Smooth muscle cell (in vitro differentiated cells): ENCODE data around the gene CHD8. TPM values are rescaled to one million over a fixed set of nuclear protein-coding genes. Genes with fewer than 3 reads are reported as not detected.

ENCODE experiments used
- DNase-seq: peaks from one replicate; lab custom pipeline; 2025; ENCODE audit not compliant: unreplicated experiment; lab: John Stamatoyannopoulos, UW
- H2AFZ ChIP-seq: fragments of 200-600 bp; sonication (generic); 2 replicates; pipeline ENCODE4 v1.6.0; 2016; ENCODE audit warnings: antibody characterized with exemption, low read depth, mild to moderate bottlenecking
- H3F3A ChIP-seq: fragments of 200-600 bp; sonication (generic); 2 replicates; pipeline ENCODE4 v1.6.0; 2017; ENCODE audit warnings: antibody characterized with exemption, low read depth
- H3K27ac ChIP-seq: fragments of 200-600 bp; sonication (generic); 2 replicates; pipeline ENCODE4 v1.5.1; 2016; ENCODE audit warnings: low read depth, mild to moderate bottlenecking
- H3K27me3 ChIP-seq: fragments of 200-600 bp; sonication (generic); 2 replicates; pipeline ENCODE4 v1.6.1; 2016; ENCODE audit warnings: low read depth, mild to moderate bottlenecking
- H3K36me3 ChIP-seq: fragments of 200-600 bp; sonication (generic); 2 replicates; pipeline ENCODE4 v1.5.1; 2016; ENCODE audit warnings: low read depth
- H3K4me1 ChIP-seq: fragments of 200-600 bp; sonication (generic); 2 replicates; pipeline ENCODE4 v1.5.1; 2016; ENCODE audit warnings: low read depth
- H3K4me2 ChIP-seq: fragments of 200-600 bp; sonication (generic); 2 replicates; pipeline ENCODE4 v1.6.0; 2016; ENCODE audit warnings: mild to moderate bottlenecking
- H3K4me3 ChIP-seq: fragments of 200-600 bp; sonication (generic); 2 replicates; pipeline ENCODE4 v1.5.1; 2016; ENCODE audit warnings: mild to moderate bottlenecking
- H3K79me2 ChIP-seq: fragments of 200-600 bp; sonication (generic); 2 replicates; pipeline ENCODE4 v1.6.0; 2016; ENCODE audit warnings: low read depth, mild to moderate bottlenecking
- H3K9ac ChIP-seq: fragments of 200-600 bp; sonication (generic); 2 replicates; pipeline ENCODE4 v1.6.0; 2016; ENCODE audit warnings: low read depth
- H3K9me3 ChIP-seq: fragments of 200-600 bp; sonication (generic); replicated peaks from 2 replicates; pipeline ENCODE4 v1.5.1; 2016; ENCODE audit warnings: low read depth
- H4K20me1 ChIP-seq: fragments of 200-600 bp; sonication (generic); 2 replicates; pipeline ENCODE4 v1.6.0; 2016; ENCODE audit warnings: low read depth
- WGBS: methylation state at CpG from one replicate; pipeline ENCODE4 v1.1.7; 2016; ENCODE audit warnings: low lambda C conversion rate; 5-methylcytosine and 5-hydroxymethylcytosine counted together
- polyA plus RNA-seq: library from polyadenylated mRNA; unstranded; fragments of >200 nt; fragmentation: Nextera tagmentation; extraction: Ambion mirVana; gene quantifications from 2 replicates; pipeline ENCODE4 v1.2.1, GENCODE V29; 2016
- total RNA-seq: library from RNA; depleted of rRNA; stranded (reverse); fragments of >200 nt; gene quantifications from 2 replicates; pipeline ENCODE4 v1.2.3, GENCODE V29; 2014
- TF ChIP-seq, protein P1 (sequence below): fragments of 200-600 bp; sonication (generic); IDR thresholded peaks from 2 replicates; pipeline ENCODE4 v1.5.1; 2017; ENCODE audit warnings: borderline replicate concordance, mild to moderate bottlenecking, antibody characterized with exemption; ENCODE audit not compliant: insufficient read depth, poor library complexity, severe bottlenecking

Gene CHD8
- total and polyA plus RNA-seq, 2 experiments from 2014 or later = 25.0 to 52.9 TPM

GRCh38 chr14:21428930-21429329, 27.0 kb downstream of the CHD8 start:
- Histone ChIP-seq H3K79me2 (peaks cover 39% of the 10 kb centered on the region), H3K27ac (no peak overlapping the region), H3F3A (no peaks in the 10 kb centered on the region), H3K4me3 (no peak overlapping the region), H3K9me3 (no peaks in the 10 kb centered on the region), H3K4me2 (no peak overlapping the region), H3K9ac (no peak overlapping the region), H3K27me3 (no peaks in the 10 kb centered on the region), H2AFZ (no peak overlapping the region), H4K20me1 (peaks cover 51% of the 10 kb centered on the region), H3K36me3 (peaks cover 38% of the 10 kb centered on the region), H3K4me1 (no peaks in the 10 kb centered on the region)
- DNase-seq = no peak
- TF ChIP-seq, protein P1, sequence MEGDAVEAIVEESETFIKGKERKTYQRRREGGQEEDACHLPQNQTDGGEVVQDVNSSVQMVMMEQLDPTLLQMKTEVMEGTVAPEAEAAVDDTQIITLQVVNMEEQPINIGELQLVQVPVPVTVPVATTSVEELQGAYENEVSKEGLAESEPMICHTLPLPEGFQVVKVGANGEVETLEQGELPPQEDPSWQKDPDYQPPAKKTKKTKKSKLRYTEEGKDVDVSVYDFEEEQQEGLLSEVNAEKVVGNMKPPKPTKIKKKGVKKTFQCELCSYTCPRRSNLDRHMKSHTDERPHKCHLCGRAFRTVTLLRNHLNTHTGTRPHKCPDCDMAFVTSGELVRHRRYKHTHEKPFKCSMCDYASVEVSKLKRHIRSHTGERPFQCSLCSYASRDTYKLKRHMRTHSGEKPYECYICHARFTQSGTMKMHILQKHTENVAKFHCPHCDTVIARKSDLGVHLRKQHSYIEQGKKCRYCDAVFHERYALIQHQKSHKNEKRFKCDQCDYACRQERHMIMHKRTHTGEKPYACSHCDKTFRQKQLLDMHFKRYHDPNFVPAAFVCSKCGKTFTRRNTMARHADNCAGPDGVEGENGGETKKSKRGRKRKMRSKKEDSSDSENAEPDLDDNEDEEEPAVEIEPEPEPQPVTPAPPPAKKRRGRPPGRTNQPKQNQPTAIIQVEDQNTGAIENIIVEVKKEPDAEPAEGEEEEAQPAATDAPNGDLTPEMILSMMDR = no peak
- WGBS = 97% methylated on average over 4 of the region's 4 CpGs

- TF ChIP-seq, protein P1 = no peak
- H3K4me1 ChIP-seq = no peaks in the 10 kb centered on the region
- peaks cover 41% of the 10 kb centered on the region for H4K20me1 ChIP-seq
- no peak overlapping the region for H3K9ac ChIP-seq
- peaks cover 39% of the 10 kb centered on the region for H3K36me3 ChIP-seq
- H3K27ac ChIP-seq = no peak overlapping the region
- no peaks in the 10 kb centered on the region for H3K27me3 ChIP-seq
- no peak for DNase-seq
- H3F3A ChIP-seq = no peaks in the 10 kb centered on the region
- no peak overlapping the region for H3K4me3 ChIP-seq
- 100% methylated on average over 1 of the region's 1 CpG for WGBS
- no peak overlapping the region for H3K4me2 ChIP-seq
- peaks cover 17% of the 10 kb centered on the region for H3K79me2 ChIP-seq
- H3K9me3 ChIP-seq = no peaks in the 10 kb centered on the region
- H2AFZ ChIP-seq = no peak overlapping the region
Measured at GRCh38 chr14:21426692-21427091, 29.2 kb downstream of the CHD8 start.

DNA sequence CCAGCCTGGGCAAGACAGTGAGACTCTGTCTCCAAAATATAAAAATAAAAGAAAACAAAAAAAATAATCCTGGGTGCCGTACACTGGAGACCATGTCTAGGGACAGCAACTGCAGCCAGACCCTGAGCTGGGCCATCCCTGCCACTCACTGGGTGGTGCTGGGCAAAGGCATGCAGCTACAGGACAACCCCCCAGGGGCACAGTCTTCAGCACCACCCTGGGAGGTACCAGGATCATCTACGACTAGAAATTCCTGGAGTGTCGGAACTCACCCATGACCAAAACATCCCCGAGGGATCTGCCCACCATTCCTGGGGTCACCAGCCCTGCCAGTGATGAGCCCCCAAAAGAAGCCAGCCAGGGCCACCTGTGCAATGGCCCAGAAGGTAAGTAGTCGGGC, 36.4 kb downstream of the CHD8 start:
- TF ChIP-seq, protein P1 = no peak
- Histone ChIP-seq H3F3A (no peaks in the 10 kb centered on the region), H4K20me1 (peaks cover 18% of the 10 kb centered on the region), H3K36me3 (peaks cover 24% of the 10 kb centered on the region), H3K4me3 (no peak overlapping the region), H3K27me3 (no peaks in the 10 kb centered on the region), H3K4me1 (no peaks in the 10 kb centered on the region), H3K79me2 (peaks cover 4% of the 10 kb centered on the region), H3K4me2 (no peak overlapping the region), H3K9ac (no peak overlapping the region), H2AFZ (no peak overlapping the region), H3K27ac (no peak overlapping the region), H3K9me3 (no peaks in the 10 kb centered on the region)
- WGBS = 87% methylated on average over 5 of the region's 5 CpGs
- DNase-seq = no peak

DNA sequence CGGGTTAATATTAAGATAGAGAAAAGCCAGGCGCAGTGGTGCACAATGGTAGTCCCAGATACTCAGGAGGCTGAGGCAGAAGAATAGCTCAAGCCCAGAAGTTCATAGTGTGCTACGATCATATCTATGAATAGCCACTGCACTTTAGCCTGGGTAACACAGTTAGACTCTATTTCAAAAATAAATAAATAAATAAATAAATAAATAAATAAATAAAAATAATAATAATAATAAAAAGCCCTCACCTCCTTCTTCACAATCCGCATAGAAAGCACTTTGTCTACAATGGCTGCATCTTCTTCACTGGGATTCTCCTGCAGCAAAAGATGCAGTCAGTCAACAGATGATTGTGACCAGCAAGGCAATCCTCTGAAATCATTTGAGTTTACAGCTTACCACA, 40.6 kb downstream of the CHD8 start:
- peaks cover 48% of the 10 kb centered on the region for H3K36me3 ChIP-seq
- H3K9ac ChIP-seq = no peak overlapping the region

More for the DNA sequence above, 40.6 kb downstream of the CHD8 start:
- Histone ChIP-seq H4K20me1 (peaks cover 9% of the 10 kb centered on the region), H3K27me3 (no peaks in the 10 kb centered on the region), H3K4me3 (no peak overlapping the region), H3K4me2 (no peak overlapping the region), H3K79me2 (peaks cover 4% of the 10 kb centered on the region), H3K9me3 (no peaks in the 10 kb centered on the region), H3F3A (no peaks in the 10 kb centered on the region), H2AFZ (no peak overlapping the region), H3K27ac (no peak overlapping the region), H3K4me1 (no peaks in the 10 kb centered on the region)
- DNase-seq = no peak
- TF ChIP-seq, protein P1 = no peak
- WGBS = 98% methylated on average over 4 of the region's 4 CpGs
